Motor neuron (in vitro differentiated cells): ENCODE data around the gene STMP1. TPM values are rescaled to one million over a fixed set of nuclear protein-coding genes. Genes with fewer than 3 reads are reported as not detected.
"Not testable (repeated sequence)": the region's sequence is repeated elsewhere in the genome, so short reads cannot be mapped to it uniquely, and the experiment has no call there.

Experiments used
- ATAC-seq, 8 experiments: fragments of 200-7000 bp; cut with Tn5 transposase; replicated peaks in 6 of 8; 2 replicates each; pipeline ENCODE4 v1.8.0; 2021; ENCODE audit warnings: mild to moderate bottlenecking in 8 of 8, moderate library complexity in 8 of 8
- H3K27ac ChIP-seq, 2 donors: fragments of 250-450 bp; sonication (Bioruptor Pico); 2 replicates each; pipeline ENCODE4 v1.9.0; 2021; ENCODE audit warnings: antibody characterized with exemption in 2 of 2, mild to moderate bottlenecking in 2 of 2, moderate library complexity in 1 of 2
- H3K4me1 ChIP-seq, 2 donors: fragments of 250-450 bp; sonication (Bioruptor Pico); replicated peaks in 1 of 2; 2 replicates each; pipeline ENCODE4 v1.6.1; 2021; ENCODE audit warnings: antibody characterized with exemption in 2 of 2, mild to moderate bottlenecking in 2 of 2, moderate library complexity in 1 of 2
- H3K4me3 ChIP-seq, 5 donors: fragments of 250-450 bp; sonication (Bioruptor Pico); 2 replicates each; pipeline ENCODE4 v1.9.0; 2021; ENCODE audit warnings: antibody characterized with exemption in 5 of 5, mild to moderate bottlenecking in 5 of 5, moderate library complexity in 4 of 5
- WGBS, 10 experiments: fragments of 450-650 bp; shearing (Covaris generic); methylation state at CpG; one replicate each; pipeline ENCODE4 v1.0.0; 2022; 5-methylcytosine and 5-hydroxymethylcytosine counted together
- in situ Hi-C, 9 experiments: fragments of 400-800 bp; cut with MboI; loops; one replicate each; pipeline ENCODE4 v1.15.0; 2021; ENCODE audit warnings: low sequenced_read_pairs in 9 of 9, low pct_unique_long_range_greater_than_20kb in 2 of 9; ENCODE audit not compliant: unreplicated experiment in 9 of 9
- total RNA-seq, 8 experiments: library from RNA; unstranded; fragments of 300-600 nt; gene quantifications; 2 replicates each; pipeline versions ENCODE4 v1.2.3 to v1.2.4, GENCODE V29; 2022

The STMP1 gene
- total RNA-seq, 8 experiments from 2014 or later = 17.0 to 39.7 (median 29.1) TPM

DNA sequence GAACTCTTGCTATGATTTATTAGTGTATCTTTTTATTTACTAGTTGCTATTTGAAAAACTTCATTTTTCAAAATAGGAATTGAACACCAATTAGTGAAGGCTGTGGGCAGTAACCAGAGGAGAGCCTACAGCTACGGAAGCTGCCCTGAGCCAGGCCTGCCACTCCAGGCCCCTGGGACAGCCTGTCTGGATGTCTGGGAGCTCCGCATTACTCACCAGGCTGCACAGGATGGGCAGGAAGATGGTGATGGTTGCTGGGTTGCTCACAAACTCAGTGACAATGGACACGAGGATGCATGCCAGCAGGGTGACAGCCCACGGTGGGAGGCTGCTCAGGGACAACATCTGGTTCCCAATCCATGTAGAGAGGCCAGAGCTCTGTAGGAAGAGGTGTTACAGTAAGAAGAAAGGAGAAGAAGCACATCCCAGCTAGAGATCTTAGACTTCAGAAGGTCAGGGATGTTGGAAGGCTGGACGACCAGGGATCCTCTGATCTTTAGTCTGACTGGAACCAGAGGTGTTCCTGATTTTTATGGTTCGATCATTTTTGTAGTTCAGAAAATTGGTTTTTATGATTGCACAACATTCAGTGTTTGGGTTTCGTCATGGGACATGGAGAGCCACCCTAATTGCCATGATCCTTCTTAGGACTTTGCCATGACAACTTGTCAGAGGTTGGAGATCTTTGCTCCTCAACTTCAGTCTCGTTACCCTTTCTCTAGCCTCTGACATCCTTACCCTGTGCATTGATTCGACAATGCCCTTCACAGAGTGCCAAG, 23.2 kb downstream of the STMP1 start:
- WGBS, 10 experiments = 33 to 100% (median 97%) methylated on average over 1 to 8 of the region's 9 CpGs
- no peak for ATAC-seq
- in situ Hi-C loops = loop anchor here in 1 of 9 experiments (25.0 kb wide), 1 partner anchor 327 kb away; no protein-coding TSS in a partner anchor
- Histone ChIP-seq H3K27ac (no peak overlapping the region), H3K4me3 (no peak overlapping the region), H3K4me1 (no peaks in the 10 kb centered on the region)

DNA sequence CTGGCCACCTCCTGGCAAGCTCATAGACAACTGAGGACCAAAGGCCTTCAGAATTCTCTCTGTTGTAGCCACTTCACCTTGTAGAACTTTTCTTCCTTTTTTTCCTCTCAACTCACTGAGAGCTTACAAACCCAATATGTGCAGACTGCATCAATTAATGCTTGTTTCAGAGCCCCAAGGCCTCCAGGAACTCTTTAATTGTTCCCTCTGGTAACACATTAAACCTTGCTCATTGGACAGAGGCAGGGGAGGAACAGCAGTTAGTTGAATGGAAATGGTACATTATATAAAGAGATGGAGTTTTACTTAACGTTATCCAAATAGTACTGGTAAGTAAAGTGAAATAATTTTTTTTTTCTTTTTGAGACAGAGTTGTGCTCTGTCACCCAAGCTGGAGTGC, 25.2 kb downstream of the STMP1 start:
- Histone ChIP-seq H3K27ac (no peak overlapping the region), H3K4me3 (no peak overlapping the region), H3K4me1 (no peaks in the 10 kb centered on the region)
- WGBS, 10 experiments = 0 to 60% (median 0%) methylated on average over 1 of the region's 1 CpG; no CpG with 5 or more reads in 2 of the 10 experiments
- no peak for ATAC-seq
- in situ Hi-C loops = loop anchor here in 1 of 9 experiments (25.0 kb wide), 1 partner anchor 325 kb away; no protein-coding TSS in a partner anchor

DNA sequence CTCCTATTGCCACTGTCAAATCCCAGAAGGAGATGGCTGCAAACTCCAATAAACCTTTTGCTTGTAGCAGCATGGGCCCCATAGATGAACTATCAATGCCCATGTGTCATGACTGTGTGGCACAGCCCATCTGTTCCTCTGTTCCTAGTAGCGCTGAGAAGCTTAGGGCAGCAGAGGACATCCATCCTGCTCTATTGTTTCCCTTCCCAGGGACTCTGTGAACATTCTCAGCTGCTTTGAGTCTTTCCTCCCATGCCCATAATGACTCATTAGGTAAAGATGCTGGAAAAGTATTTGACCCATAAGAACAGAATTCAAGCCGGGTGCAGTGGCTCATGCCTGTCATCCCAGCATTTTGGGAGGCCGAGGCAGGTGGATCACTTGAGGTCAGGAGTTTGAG, 28.3 kb downstream of the STMP1 start:
- Histone ChIP-seq H3K4me3 (no peak overlapping the region), H3K4me1 (no peaks in the 10 kb centered on the region), H3K27ac (no peak overlapping the region)
- 89 to 100% (median 100%) methylated on average over 1 to 2 of the region's 3 CpGs; no CpG with 5 or more reads in 6 of the 10 experiments for WGBS, 10 experiments
- in situ Hi-C loops = loop anchor here in 1 of 9 experiments (25.0 kb wide), 1 partner anchor 322 kb away; no protein-coding TSS in a partner anchor
- no peak for ATAC-seq

DNA sequence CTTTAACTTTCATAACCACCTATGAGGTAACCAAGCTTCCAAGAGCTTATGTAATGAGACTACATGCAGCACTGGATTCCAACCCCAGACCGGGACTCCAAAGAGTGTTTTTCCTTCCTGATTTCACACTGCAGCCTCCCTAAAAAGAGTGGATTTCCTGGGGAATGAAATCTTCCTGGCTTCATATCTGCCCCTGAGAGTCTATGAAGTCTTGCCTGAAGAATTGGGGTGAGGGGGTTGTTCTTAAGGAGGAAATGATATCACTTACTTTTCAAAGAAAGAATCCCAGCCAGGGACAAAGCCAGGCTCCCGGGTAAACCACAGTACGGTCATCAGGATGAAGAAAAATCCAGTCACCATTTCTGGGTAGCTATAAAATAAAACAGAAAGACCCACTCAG, 29.7 kb downstream of the STMP1 start:
- in situ Hi-C loops = loop anchor here in 1 of 9 experiments (25.0 kb wide), 1 partner anchor 320 kb away; no protein-coding TSS in a partner anchor
- Histone ChIP-seq H3K27ac (no peak overlapping the region), H3K4me3 (no peak overlapping the region), H3K4me1 (no peaks in the 10 kb centered on the region)
- no peak for ATAC-seq
- WGBS, 10 experiments = 49 to 100% (median 82%) methylated on average over 2 to 3 of the region's 3 CpGs; no CpG with 5 or more reads in 2 of the 10 experiments

DNA sequence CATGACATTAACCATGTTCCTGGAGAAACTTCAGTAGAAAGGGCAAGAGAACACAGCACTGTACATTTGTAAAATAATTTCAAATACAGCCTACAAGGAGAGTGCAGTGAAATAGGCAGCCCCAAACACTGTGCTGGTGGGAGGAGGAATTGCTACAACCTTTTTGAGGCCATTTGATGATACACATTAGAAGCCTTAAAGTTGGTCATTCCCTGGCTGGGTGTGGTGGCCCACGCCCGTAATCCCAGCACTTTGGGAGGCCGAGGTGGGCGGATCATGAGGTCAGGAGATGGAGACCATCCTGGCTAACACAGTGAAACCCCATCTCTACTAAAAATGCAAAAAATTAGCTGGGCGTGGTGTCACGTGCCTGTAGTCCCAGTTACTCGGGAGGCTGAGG, 30.3 kb downstream of the STMP1 start:
- in situ Hi-C loops = loop anchor here in 1 of 9 experiments (25.0 kb wide), 1 partner anchor 320 kb away; no protein-coding TSS in a partner anchor

DNA sequence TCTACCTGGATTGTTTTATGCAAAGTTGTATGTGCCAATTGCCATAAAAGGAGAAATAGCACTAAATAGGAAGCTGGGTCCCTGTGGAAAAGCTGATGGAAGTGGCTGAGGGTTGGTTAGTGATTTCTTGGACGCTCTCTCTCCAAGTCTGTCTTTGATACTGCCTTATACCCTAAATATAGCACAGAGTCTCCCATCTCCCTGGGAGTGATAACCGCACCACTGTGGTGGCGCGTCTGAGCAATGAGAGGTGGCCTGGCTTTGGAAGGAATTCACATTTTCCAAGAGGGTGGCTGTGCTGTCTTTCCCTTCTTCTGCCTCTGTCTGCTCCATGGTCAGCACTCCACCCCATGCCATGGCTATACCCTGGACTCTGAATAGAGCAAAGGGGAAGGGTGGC, 31.2 kb downstream of the STMP1 start:
- H3K27ac ChIP-seq = no peak overlapping the region
- WGBS, 10 experiments = 86 to 100% (median 100%) methylated on average over 1 of the region's 4 CpGs; no CpG with 5 or more reads in 6 of the 10 experiments
- no peaks in the 10 kb centered on the region for H3K4me1 ChIP-seq
- ATAC-seq = no peak
- in situ Hi-C loops = loop anchor here in 1 of 9 experiments (25.0 kb wide), 1 partner anchor 319 kb away; no protein-coding TSS in a partner anchor
- no peak overlapping the region for H3K4me3 ChIP-seq

More for the DNA sequence above, 30.3 kb downstream of the STMP1 start:
- H3K27ac ChIP-seq, ATAC-seq, H3K4me3 ChIP-seq, H3K4me1 ChIP-seq: not testable (repeated sequence)
- 60 to 100% (median 97%) methylated on average over 1 to 6 of the region's 7 CpGs; no CpG with 5 or more reads in 2 of the 10 experiments for WGBS, 10 experiments

DNA sequence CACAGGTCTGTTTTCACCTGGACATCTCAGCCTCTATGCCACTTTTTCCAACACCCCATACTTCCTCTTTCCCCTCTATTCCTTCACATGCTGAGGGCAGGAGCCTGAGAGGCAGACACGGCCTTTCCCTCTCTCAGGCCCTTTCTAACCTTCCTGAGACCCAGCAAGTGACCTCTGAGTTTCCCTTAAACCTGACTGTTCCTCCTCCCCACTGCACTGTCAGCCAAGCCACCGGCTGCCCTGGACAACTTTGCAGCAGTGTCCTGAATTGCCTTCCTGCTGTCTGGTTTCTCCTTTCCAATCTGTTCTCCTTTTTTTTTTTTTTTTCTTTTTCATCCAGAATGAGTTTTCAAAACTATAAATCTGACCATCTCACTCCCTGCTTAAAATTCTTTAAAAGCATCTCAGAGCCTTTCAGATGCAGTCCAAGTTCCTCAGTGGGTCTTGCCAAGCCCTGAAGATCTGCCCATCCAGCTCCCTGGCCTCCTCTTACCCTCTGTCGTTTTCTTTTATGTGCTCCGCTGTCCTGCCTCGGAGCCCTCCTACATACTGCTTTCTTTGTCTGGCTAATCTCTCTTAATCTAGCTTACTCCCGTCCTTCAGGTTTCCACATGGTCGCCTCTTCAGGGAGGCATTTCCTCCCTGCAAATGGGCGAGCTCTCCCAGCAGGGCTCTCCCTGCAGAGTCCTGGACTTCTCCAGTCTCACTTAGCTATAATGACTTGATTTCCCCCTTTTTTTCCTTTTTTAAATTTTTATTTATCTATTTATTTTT, 35.1 kb downstream of the STMP1 start:
- no peak overlapping the region for H3K27ac ChIP-seq
- in situ Hi-C loops = loop anchor here in 1 of 9 experiments (25.0 kb wide), 1 partner anchor 315 kb away; no protein-coding TSS in a partner anchor
- 24 to 82% (median 71%) methylated on average over 2 to 8 of the region's 8 CpGs; no CpG with 5 or more reads in 1 of the 10 experiments for WGBS, 10 experiments
- ATAC-seq = no peak
- H3K4me1 ChIP-seq = no peaks in the 10 kb centered on the region
- no peak overlapping the region for H3K4me3 ChIP-seq

DNA sequence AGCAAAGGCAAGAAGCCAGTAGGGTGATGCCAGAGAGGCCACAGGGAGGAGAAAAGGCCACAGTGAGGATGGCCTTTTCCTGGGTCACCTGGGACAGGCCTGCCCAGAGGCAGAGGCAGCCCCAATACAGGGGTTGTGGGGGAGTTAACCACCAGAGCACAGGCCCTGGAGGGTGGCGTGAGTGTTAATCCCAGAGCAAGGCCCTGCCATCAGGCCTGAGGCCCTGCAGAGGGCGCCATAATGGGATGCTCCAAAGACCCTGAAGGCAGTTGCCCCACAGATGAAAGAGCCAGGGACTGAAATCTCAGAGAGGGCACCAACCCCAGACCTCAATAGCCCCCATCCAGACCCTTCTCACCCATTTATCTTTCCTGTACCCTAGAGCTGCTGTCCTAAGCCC, 41.8 kb downstream of the STMP1 start:
- Histone ChIP-seq H3K27ac (no peak overlapping the region), H3K4me3 (no peak overlapping the region), H3K4me1 (no peaks in the 10 kb centered on the region)
- in situ Hi-C loops = no loop called here
- ATAC-seq = peak in 2 of 8 experiments; percentile 23 to 59
- 42 to 100% methylated on average over 1 to 2 of the region's 2 CpGs; no CpG with 5 or more reads in 8 of the 10 experiments for WGBS, 10 experiments

DNA sequence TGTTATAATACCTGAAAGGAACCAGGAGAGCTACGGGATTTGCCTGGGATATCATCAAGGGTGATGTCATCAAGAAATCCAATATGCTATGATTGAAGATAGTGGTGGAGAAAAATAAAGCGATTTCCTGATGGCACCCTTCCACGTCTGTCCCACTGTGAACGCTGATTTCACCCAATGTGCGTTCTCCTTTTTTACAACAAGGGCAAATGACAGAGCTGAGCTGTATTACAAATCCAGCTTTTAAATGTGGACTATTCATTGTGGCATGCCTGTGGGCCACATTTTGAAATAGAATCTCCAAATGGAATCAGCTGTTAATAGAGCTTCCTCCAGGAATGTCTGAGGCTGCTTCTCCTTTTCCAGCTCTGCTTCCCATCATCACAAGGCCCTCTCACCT, 42.4 kb downstream of the STMP1 start:
- Histone ChIP-seq H3K27ac (no peak overlapping the region), H3K4me1 (no peaks in the 10 kb centered on the region), H3K4me3 (no peak overlapping the region)
- WGBS, 10 experiments = 60 to 100% (median 73%) methylated on average over 1 to 4 of the region's 5 CpGs; no CpG with 5 or more reads in 1 of the 10 experiments
- in situ Hi-C loops = no loop called here
- ATAC-seq = no peak

DNA sequence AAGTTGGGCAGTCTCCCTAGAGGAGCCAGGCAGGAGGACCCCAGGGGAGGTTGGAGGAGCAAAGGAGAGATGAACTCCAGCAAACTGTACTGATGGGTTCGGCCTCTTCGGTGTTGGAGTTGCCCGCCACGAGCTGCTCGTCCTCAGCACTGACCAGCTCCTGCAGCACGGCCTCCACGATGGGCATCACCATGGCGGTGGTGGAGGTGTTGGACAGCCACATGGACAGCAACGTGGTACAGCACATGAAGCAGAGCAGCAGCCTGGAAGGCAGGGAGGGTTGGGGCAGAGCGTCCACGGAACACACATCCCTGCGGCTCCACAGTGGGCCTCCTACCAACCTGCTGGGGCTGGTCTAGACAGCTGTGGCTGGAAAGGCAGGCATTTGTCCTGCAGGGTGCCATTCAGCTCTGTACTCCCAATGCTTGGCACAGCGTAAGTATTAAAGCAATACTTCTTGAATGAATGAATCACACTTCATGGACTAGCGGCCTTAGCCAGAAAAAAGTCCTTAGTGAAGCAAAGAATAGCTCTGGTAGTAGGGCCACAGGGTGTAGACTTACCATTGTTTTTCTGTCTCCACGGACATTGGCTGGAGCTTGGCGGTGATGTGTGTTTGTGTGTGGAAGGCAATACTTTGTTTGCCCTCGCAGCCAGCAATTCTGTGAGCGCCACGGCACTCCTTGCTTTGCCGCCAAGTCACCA, 43.9 kb downstream of the STMP1 start:
- no peak overlapping the region for H3K4me3 ChIP-seq
- WGBS, 10 experiments = 69 to 100% (median 97%) methylated on average over 1 to 6 of the region's 20 CpGs; no CpG with 5 or more reads in 5 of the 10 experiments
- no peaks in the 10 kb centered on the region for H3K4me1 ChIP-seq
- in situ Hi-C loops = no loop called here
- peak in 1 of 8 experiments; percentile 70 for ATAC-seq
- no peak overlapping the region for H3K27ac ChIP-seq

DNA sequence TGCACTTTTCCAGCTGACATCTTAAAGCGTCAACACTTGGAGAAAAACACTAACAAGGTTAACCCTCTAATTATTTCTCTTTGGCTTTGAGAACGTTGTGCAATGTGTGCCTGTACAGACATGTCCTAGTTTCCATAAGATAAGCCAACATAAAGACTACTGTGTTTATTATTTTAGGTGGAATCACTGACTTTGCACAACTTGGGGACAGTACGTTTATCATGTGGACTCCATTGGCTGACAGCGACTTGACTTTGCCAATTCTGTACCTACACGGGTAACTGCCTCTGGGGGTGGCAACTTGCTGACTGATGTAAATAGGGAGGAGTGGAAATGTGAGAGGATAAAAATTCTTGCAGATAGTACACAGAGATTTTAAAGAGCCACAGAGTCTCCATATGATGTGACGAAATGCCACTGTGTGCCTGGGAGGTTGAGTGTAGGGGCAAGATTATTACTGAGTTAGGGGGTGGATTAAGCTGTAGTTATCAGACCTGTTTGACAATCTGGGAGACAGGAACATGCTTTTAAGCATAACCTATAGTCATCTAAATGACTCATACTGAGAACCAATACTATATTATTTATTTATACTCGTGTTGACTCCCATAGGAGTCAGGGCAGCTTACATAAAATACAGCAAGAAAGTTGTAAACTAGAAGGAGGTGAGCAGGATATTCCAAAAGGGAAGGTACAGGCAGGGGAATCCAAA, 44.7 kb downstream of the STMP1 start:
- in situ Hi-C loops = no loop called here
- Histone ChIP-seq H3K4me3 (no peak overlapping the region), H3K27ac (no peak overlapping the region), H3K4me1 (no peaks in the 10 kb centered on the region)
- no peak for ATAC-seq
- WGBS, 10 experiments = 20 to 100% (median 83%) methylated on average over 1 to 7 of the region's 7 CpGs; no CpG with 5 or more reads in 1 of the 10 experiments

DNA sequence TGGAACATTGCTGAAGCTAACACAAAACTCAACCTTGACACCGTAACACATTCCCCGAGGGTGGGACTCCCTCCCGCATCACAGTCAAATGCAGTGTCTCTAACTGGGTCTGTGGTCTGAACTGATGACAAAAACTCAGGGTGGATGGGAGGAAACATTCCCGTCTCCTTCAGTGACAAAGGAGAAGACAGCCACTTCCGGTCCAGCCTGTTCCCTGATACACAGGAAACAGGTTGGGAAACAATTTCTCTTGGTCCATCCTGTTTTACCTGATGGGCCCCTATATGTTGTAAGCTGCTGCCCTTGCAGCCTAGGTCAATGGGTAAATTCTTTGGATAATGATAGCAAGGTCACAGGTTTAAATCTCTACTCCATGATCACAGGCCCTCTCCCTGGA, 45.3 kb downstream of the STMP1 start:
- WGBS, 10 experiments = 79 to 100% (median 96%) methylated on average over 1 to 4 of the region's 5 CpGs; no CpG with 5 or more reads in 3 of the 10 experiments
- in situ Hi-C loops = no loop called here
- no peak for ATAC-seq
- no peak overlapping the region for H3K4me3 ChIP-seq
- no peaks in the 10 kb centered on the region for H3K4me1 ChIP-seq
- H3K27ac ChIP-seq = no peak overlapping the region
